Caco-2 (cell line): ENCODE results near the gene TPM1. TPM values are rescaled to one million over a fixed set of nuclear protein-coding genes. Genes with fewer than 3 reads are reported as not detected.

ENCODE experiments used
- BruUV-seq: library from RNA; stranded (reverse); fragments of 400-500 nt; replicated peaks from 2 replicates; lab custom pipeline; 2021; lab: Mats Ljungman, UMichigan
- CTCF ChIA-PET: fragments of 300-600 bp; sonication (Branson Sonifier 250); formaldehyde crosslinking; loops from one replicate; lab custom pipeline; 2022; ENCODE audit warnings: antibody characterized with exemption; lab: Charles Lee
- POLR2A ChIA-PET: fragments of 300-600 bp; sonication (Branson Sonifier 250); formaldehyde crosslinking; loops from one replicate; lab custom pipeline; 2022; ENCODE audit warnings: antibody characterized with exemption; lab: Charles Lee
- DNase-seq, 2 experiments: peaks; one replicate each; pipeline versions ENCODE4 v3.0.0 to v3.0.0-alpha.2; 2020 to 2022
- H3K27me3 ChIP-seq: replicated peaks from 2 replicates; pipeline ENCODE4 v1.6.0; 2011; ENCODE audit warnings: low read length; ENCODE audit not compliant: control insufficient read depth, insufficient read depth
- H3K36me3 ChIP-seq: 2 replicates; pipeline ENCODE4 v1.5.1; 2011; ENCODE audit warnings: low read length; ENCODE audit not compliant: control insufficient read depth, insufficient read depth
- H3K4me1 ChIP-seq: fragments of 250-450 bp; sonication (Bioruptor Pico); 2 replicates; pipeline ENCODE4 v1.5.1; 2020; ENCODE audit warnings: mild to moderate bottlenecking
- H3K4me3 ChIP-seq: 2 replicates; pipeline ENCODE4 v1.5.1; 2011; ENCODE audit warnings: low read depth, mild to moderate bottlenecking, control low read depth, low read length
- H3K9me3 ChIP-seq: fragments of 250-450 bp; sonication (Bioruptor Pico); 2 replicates; pipeline ENCODE4 v1.5.1; 2020; ENCODE audit warnings: mild to moderate bottlenecking, moderate library complexity
- H3K27ac Mint-ChIP-seq: one replicate; pipeline ENCODE4 v1.8.0; 2022; ENCODE audit warnings: mixed read lengths; ENCODE audit not compliant: unreplicated experiment
- H3K27me3 Mint-ChIP-seq: one replicate; pipeline ENCODE4 v1.8.0; 2022; ENCODE audit warnings: mixed read lengths; ENCODE audit not compliant: insufficient read depth, unreplicated experiment
- H3K36me3 Mint-ChIP-seq: one replicate; pipeline ENCODE4 v1.8.0; 2022; ENCODE audit warnings: mild to moderate bottlenecking, mixed read lengths; ENCODE audit not compliant: insufficient read depth, unreplicated experiment
- H3K4me1 Mint-ChIP-seq: one replicate; pipeline ENCODE4 v1.8.0; 2022; ENCODE audit warnings: low read depth, mixed read lengths; ENCODE audit not compliant: unreplicated experiment
- H3K4me3 Mint-ChIP-seq: one replicate; pipeline ENCODE4 v1.8.0; 2022; ENCODE audit warnings: mild to moderate bottlenecking, moderate library complexity, mixed read lengths; ENCODE audit not compliant: unreplicated experiment
- H3K9me3 Mint-ChIP-seq: one replicate; pipeline ENCODE4 v1.8.0; 2022; ENCODE audit warnings: mixed read lengths; ENCODE audit not compliant: unreplicated experiment
- CTCF ChIP-seq, 2 experiments: fragments of 200-600 bp in 1 of 2; IDR thresholded peaks; 1 replicate in 1 of 2; 2 replicates in 1 of 2; pipeline versions ENCODE4 v1.5.1 to v1.8.0; 2011 to 2022; ENCODE audit warnings: antibody characterized with exemption in 1 of 2, control low read depth in 1 of 2, inconsistent platforms in 1 of 2, low read depth in 1 of 2, low read length in 1 of 2, mild to moderate bottlenecking in 1 of 2, moderate library complexity in 1 of 2; ENCODE audit not compliant: insufficient read depth in 1 of 2, severe bottlenecking in 1 of 2, unreplicated experiment in 1 of 2
- intact Hi-C: fragments of 100-400 bp; cut with micrococcal nuclease; formaldehyde crosslinking; loops from one replicate; pipeline ENCODE4 v1.10.0; 2022; ENCODE audit not compliant: unreplicated experiment
- total RNA-seq: library from RNA; stranded (reverse); gene quantifications from 2 replicates; pipeline ENCODE4 v1.2.3, GENCODE V29; 2022

The TPM1 gene
- total RNA-seq, 1 experiment from 2014 or later = 193 TPM

GRCh38 chr15:63059075-63059474, 16.5 kb downstream of the TPM1 start:
- peaks cover 8% of the 10 kb centered on the region for H3K36me3 ChIP-seq
- no peak overlapping the region for H3K4me3 ChIP-seq
- POLR2A ChIA-PET = no interaction called here
- BruUV-seq = no TSS peak
- no peak for DNase-seq
- no peak for TF ChIP-seq CTCF (IDR thresholded peaks at IDR 0.05; ENCODE audit: insufficient read depth in 1 of 2, low read depth in 1 of 2, low read length in 1 of 2, severe bottlenecking in 1 of 2, unreplicated experiment in 1 of 2)
- CTCF ChIA-PET = no interaction called here
- peaks cover 11% of the 10 kb centered on the region for H3K4me1 ChIP-seq
- Mint-ChIP-seq H3K36me3 (peaks cover 87% of the 10 kb centered on the region), H3K4me3 (no peak overlapping the region), H3K27me3 (no peaks in the 10 kb centered on the region), H3K27ac (no peak overlapping the region), H3K9me3 (no peaks in the 10 kb centered on the region), H3K4me1 (peaks cover 13% of the 10 kb centered on the region)
- H3K9me3 ChIP-seq = no peaks in the 10 kb centered on the region
- H3K27me3 ChIP-seq = no peaks in the 10 kb centered on the region
- intact Hi-C loops = no loop called here

GRCh38 chr15:63059573-63060216, 17.1 kb downstream of the TPM1 start:
- TF ChIP-seq CTCF (IDR thresholded peaks at IDR 0.05; ENCODE audit: insufficient read depth in 1 of 2, low read depth in 1 of 2, low read length in 1 of 2, severe bottlenecking in 1 of 2, unreplicated experiment in 1 of 2) = no peak
- H3K27ac Mint-ChIP-seq = no peak overlapping the region
- Histone ChIP-seq H3K4me1 (peaks cover 4% of the 10 kb centered on the region), H3K27me3 (no peaks in the 10 kb centered on the region), H3K36me3 (peaks cover 8% of the 10 kb centered on the region), H3K4me3 (no peak overlapping the region), H3K9me3 (no peaks in the 10 kb centered on the region)
- DNase-seq = no peak
- BruUV-seq = no TSS peak
- H3K36me3 Mint-ChIP-seq = peaks cover 87% of the 10 kb centered on the region
- CTCF ChIA-PET = no interaction called here
- POLR2A ChIA-PET = no interaction called here
- no peak overlapping the region for H3K4me3 Mint-ChIP-seq
- H3K9me3 Mint-ChIP-seq = no peaks in the 10 kb centered on the region
- H3K4me1 Mint-ChIP-seq = peaks cover 7% of the 10 kb centered on the region
- no peaks in the 10 kb centered on the region for H3K27me3 Mint-ChIP-seq
- intact Hi-C loops = no loop called here

- H3K9me3 Mint-ChIP-seq = no peaks in the 10 kb centered on the region
- no TSS peak for BruUV-seq
- ChIA-PET POLR2A (no interaction called here), CTCF (no interaction called here)
- no peak for TF ChIP-seq CTCF (IDR thresholded peaks at IDR 0.05; ENCODE audit: insufficient read depth in 1 of 2, low read depth in 1 of 2, low read length in 1 of 2, severe bottlenecking in 1 of 2, unreplicated experiment in 1 of 2)
- no peaks in the 10 kb centered on the region for H3K27me3 Mint-ChIP-seq
- Histone ChIP-seq H3K9me3 (no peaks in the 10 kb centered on the region), H3K36me3 (peaks cover 8% of the 10 kb centered on the region), H3K4me1 (no peaks in the 10 kb centered on the region), H3K4me3 (no peak overlapping the region), H3K27me3 (no peaks in the 10 kb centered on the region)
- intact Hi-C loops = no loop called here
- no peak overlapping the region for H3K27ac Mint-ChIP-seq
- H3K4me1 Mint-ChIP-seq = no peaks in the 10 kb centered on the region
- H3K4me3 Mint-ChIP-seq = no peak overlapping the region
- peaks cover 89% of the 10 kb centered on the region for H3K36me3 Mint-ChIP-seq
- DNase-seq = no peak
Measured at GRCh38 chr15:63060699-63061098, 18.2 kb downstream of the TPM1 start.
